GM21786 (cell line): ENCODE data around the gene ASIC4.
A peak's percentile ranks its signal among the peaks of the same experiment; 100 is the strongest.

Experiments
- ATAC-seq: cut with Tn5 transposase; IDR thresholded peaks from one replicate; pipeline ENCODE4 v1.9.1; 2021; ENCODE audit not compliant: unreplicated experiment

The ASIC4 gene

GRCh38 chr2:219551441-219552381 lies 37.4 kb downstream of the ASIC4 start:
- peak; percentile 22 for ATAC-seq

GRCh38 chr2:219552382-219553167 lies 38.3 kb downstream of the ASIC4 start:
- ATAC-seq = peak; percentile 93

- no peak for ATAC-seq
Observed at GRCh38 chr2:219553168-219553417, 38.8 kb downstream of the ASIC4 start.

GRCh38 chr2:219553463-219553963 lies 39.2 kb downstream of the ASIC4 start:
- no peak for ATAC-seq

- ATAC-seq = no peak
Observed at GRCh38 chr2:219554350-219554749, 40.1 kb downstream of the ASIC4 start.

- ATAC-seq = no peak
Observed at GRCh38 chr2:219555956-219556355, 41.7 kb downstream of the ASIC4 start.

GRCh38 chr2:219556413-219556812 lies 42.1 kb downstream of the ASIC4 start:
- no peak for ATAC-seq

- ATAC-seq = no peak
Observed at GRCh38 chr2:219557320-219557719, 43.0 kb downstream of the ASIC4 start.

- no peak for ATAC-seq
Observed at GRCh38 chr2:219557791-219558785, 43.8 kb downstream of the ASIC4 start.

- ATAC-seq = no peak
Observed at GRCh38 chr2:219559156-219559915, 45.1 kb downstream of the ASIC4 start.

- ATAC-seq = no peak
Observed at GRCh38 chr2:219560037-219560892, 46.0 kb downstream of the ASIC4 start.

- no peak for ATAC-seq
Observed at GRCh38 chr2:219560893-219561178, 46.6 kb downstream of the ASIC4 start.

GRCh38 chr2:219561179-219562048 lies 47.1 kb downstream of the ASIC4 start:
- no peak for ATAC-seq

GRCh38 chr2:219562049-219563020 lies 48.1 kb downstream of the ASIC4 start:
- ATAC-seq = no peak

- ATAC-seq = no peak
Observed at GRCh38 chr2:219563271-219563928, 49.1 kb downstream of the ASIC4 start.

- no peak for ATAC-seq
Observed at GRCh38 chr2:219565130-219566080, 51.1 kb downstream of the ASIC4 start.
